Vagina (tissue), 2 donors: ENCODE data around the gene TPH2. TPM values are rescaled to one million over a fixed set of nuclear protein-coding genes. Genes with fewer than 3 reads are reported as not detected.

Experiments used
- DNase-seq, 2 donors: peaks; one replicate each; pipeline ENCODE4 v3.0.0-alpha.2; 2017; ENCODE audit errors: extremely low spot score in 2 of 2
- H3K27ac ChIP-seq: fragments of 200-600 bp; sonication (generic); one replicate; pipeline ENCODE4 v1.5.1; 2019
- H3K27me3 ChIP-seq: fragments of 200-600 bp; sonication (generic); one replicate; pipeline ENCODE4 v1.5.1; 2019
- H3K36me3 ChIP-seq, 2 donors: fragments of 200-600 bp; sonication (generic); one replicate each; pipeline ENCODE4 v1.5.1; 2017 to 2019
- H3K4me1 ChIP-seq: fragments of 200-600 bp; sonication (generic); one replicate; pipeline ENCODE4 v1.5.1; 2019
- H3K4me3 ChIP-seq, 2 donors: fragments of 200-600 bp; sonication (generic); 1 replicate in 1 of 2; 2 replicates in 1 of 2; pipeline ENCODE4 v1.5.1; 2016 to 2019
- H3K9me3 ChIP-seq: fragments of 200-600 bp; sonication (generic); one replicate; pipeline ENCODE4 v1.5.1; 2019
- CTCF ChIP-seq, 3 experiments: fragments of 450-650 bp in 2 of 3; fragments of 200-600 bp in 1 of 3; sonication (generic) in 1 of 3; IDR thresholded peaks; one replicate each; pipeline ENCODE4 v1.5.1; 2017 to 2019; ENCODE audit warnings: antibody characterized with exemption in 3 of 3, mild to moderate bottlenecking in 2 of 3, moderate library complexity in 2 of 3
- POLR2A ChIP-seq, 2 donors: fragments of 450-650 bp; IDR thresholded peaks; one replicate each; pipeline ENCODE4 v1.6.1; 2017; ENCODE audit warnings: antibody characterized with exemption in 2 of 2, mild to moderate bottlenecking in 2 of 2, moderate library complexity in 2 of 2
- POLR2AphosphoS5 ChIP-seq, 2 donors: sonication (generic); formaldehyde crosslinking; IDR thresholded peaks; one replicate each; pipeline ENCODE4 v1.9.0; 2017; ENCODE audit warnings: antibody characterized with exemption in 2 of 2, mild to moderate bottlenecking in 2 of 2, low read depth in 1 of 2; ENCODE audit not compliant: insufficient read depth in 1 of 2
- intact Hi-C: fragments of 100-400 bp; cut with DNase I; formaldehyde crosslinking; loops from one replicate; pipeline ENCODE4 v1.15.1; 2023
- total RNA-seq: library from RNA; depleted of rRNA; stranded (reverse); fragments of >200 nt; gene quantifications from one replicate; pipeline ENCODE4 v1.2.3, GENCODE V29; 2016

The TPH2 gene
- not detected for total RNA-seq

GRCh38 chr12:71938728-71939385, at the start of gene TPH2:
Gene TPH2, plus strand, starts transcription at chr12:71938845. Its CDS starts 142 bp downstream, at chr12:71938987.
- no peak within 1 kb of the TSS for H3K4me3 ChIP-seq
- H3K27ac ChIP-seq: no peak within 1 kb of the TSS
- no peaks in the 10 kb centered on the region for H3K36me3 ChIP-seq
- H3K9me3 ChIP-seq: no peaks in the 10 kb centered on the region
- no peaks in the 10 kb centered on the region for H3K27me3 ChIP-seq
- DNase-seq: no peak
- H3K4me1 ChIP-seq: no peaks in the 10 kb centered on the region
- intact Hi-C loops: no loop called here
- TF ChIP-seq CTCF (IDR thresholded peaks at IDR 0.05): no peak
- TF ChIP-seq POLR2A (IDR thresholded peaks at IDR 0.05): no peak
- no peak for TF ChIP-seq POLR2AphosphoS5 (IDR thresholded peaks at IDR 0.05; ENCODE audit: insufficient read depth in 1 of 2, low read depth in 1 of 2)

- Histone ChIP-seq H3K36me3 (peaks cover 0 to 12% of the 10 kb centered on the region in 2 donors), H3K27ac (no peak overlapping the region), H3K27me3 (no peaks in the 10 kb centered on the region), H3K9me3 (no peaks in the 10 kb centered on the region), H3K4me3 (no peak overlapping the region), H3K4me1 (no peaks in the 10 kb centered on the region)
- TF ChIP-seq POLR2AphosphoS5 (IDR thresholded peaks at IDR 0.05; ENCODE audit: insufficient read depth in 1 of 2, low read depth in 1 of 2) (no peak), POLR2A (IDR thresholded peaks at IDR 0.05) (no peak), CTCF (IDR thresholded peaks at IDR 0.05) (no peak)
- DNase-seq: no peak
- intact Hi-C loops: no loop called here
These were observed 48.2 kb upstream of the TPH2 start for GRCh38 chr12:71890475-71890874.

GRCh38 chr12:71892059-71892458, 46.6 kb upstream of the TPH2 start:
- no peaks in the 10 kb centered on the region for H3K4me1 ChIP-seq
- TF ChIP-seq POLR2A (IDR thresholded peaks at IDR 0.05) (no peak), POLR2AphosphoS5 (IDR thresholded peaks at IDR 0.05; ENCODE audit: insufficient read depth in 1 of 2, low read depth in 1 of 2) (no peak), CTCF (IDR thresholded peaks at IDR 0.05) (no peak)
- DNase-seq: no peak
- intact Hi-C loops: no loop called here
- H3K4me3 ChIP-seq: no peak overlapping the region
- no peaks in the 10 kb centered on the region for H3K27me3 ChIP-seq
- H3K9me3 ChIP-seq: no peaks in the 10 kb centered on the region
- H3K27ac ChIP-seq: no peak overlapping the region
- H3K36me3 ChIP-seq: peaks cover 0 to 27% of the 10 kb centered on the region in 2 donors

- DNase-seq: no peak
- Histone ChIP-seq H3K27ac (no peak overlapping the region), H3K36me3 (peaks cover 0 to 30% of the 10 kb centered on the region in 2 donors), H3K27me3 (no peaks in the 10 kb centered on the region), H3K9me3 (no peaks in the 10 kb centered on the region), H3K4me3 (no peak overlapping the region), H3K4me1 (no peaks in the 10 kb centered on the region)
- no peak for TF ChIP-seq POLR2AphosphoS5 (IDR thresholded peaks at IDR 0.05; ENCODE audit: insufficient read depth in 1 of 2, low read depth in 1 of 2)
- TF ChIP-seq CTCF (IDR thresholded peaks at IDR 0.05): no peak
- TF ChIP-seq POLR2A (IDR thresholded peaks at IDR 0.05): no peak
- intact Hi-C loops: no loop called here
These were observed 42.3 kb upstream of the TPH2 start for GRCh38 chr12:71896205-71896882.

GRCh38 chr12:71900091-71900490, 38.6 kb upstream of the TPH2 start:
- no peak for DNase-seq
- intact Hi-C loops: no loop called here

More at GRCh38 chr12:71900091-71900490, 38.6 kb upstream of the TPH2 start:
- H3K27ac ChIP-seq: no peak overlapping the region
- H3K27me3 ChIP-seq: no peaks in the 10 kb centered on the region
- no peaks in the 10 kb centered on the region for H3K4me1 ChIP-seq
- no peaks in the 10 kb centered on the region for H3K9me3 ChIP-seq
- H3K4me3 ChIP-seq: no peak overlapping the region
- no peak for TF ChIP-seq POLR2A (IDR thresholded peaks at IDR 0.05)
- TF ChIP-seq CTCF (IDR thresholded peaks at IDR 0.05): no peak
- TF ChIP-seq POLR2AphosphoS5 (IDR thresholded peaks at IDR 0.05; ENCODE audit: insufficient read depth in 1 of 2, low read depth in 1 of 2): no peak
- peaks cover 0 to 34% of the 10 kb centered on the region in 2 donors for H3K36me3 ChIP-seq
